Nucleus accumbens (tissue), 56 donors: ENCODE data around the gene CACNB4.
A peak's percentile ranks its signal among the peaks of the same experiment; 100 is the strongest.

Experiments
- DNase-seq, 56 donors: peaks; one replicate each; lab custom pipeline; 2025; lab: John Stamatoyannopoulos, UW

CACNB4 gene

GRCh38 chr2:151842830-151843690 lies 255.8 kb downstream of the CACNB4 start:
- DNase-seq = no peak

GRCh38 chr2:151841047-151841424 lies 257.8 kb downstream of the CACNB4 start:
- DNase-seq = no peak

- no peak for DNase-seq
Measured at GRCh38 chr2:151840216-151841046, 258.4 kb downstream of the CACNB4 start.

GRCh38 chr2:151837926-151838325 lies 260.9 kb downstream of the CACNB4 start:
- DNase-seq = no peak

- no peak for DNase-seq
Measured at GRCh38 chr2:151833984-151834383, 264.9 kb downstream of the CACNB4 start.

GRCh38 chr2:151830961-151831360 lies 267.9 kb downstream of the CACNB4 start:
- no peak for DNase-seq

GRCh38 chr2:151828890-151829324 lies 269.9 kb downstream of the CACNB4 start:
- no peak for DNase-seq

- peak; percentile 50 to 95 (median 91) for DNase-seq
Measured at GRCh38 chr2:151828143-151828889, 270.5 kb downstream of the CACNB4 start, which contains the start of gene ARL5A. Gene ARL5A, minus strand, starts transcription at chr2:151828421. Its CDS starts 245 bp downstream, at chr2:151828176.

GRCh38 chr2:151827564-151828142 lies 271.2 kb downstream of the CACNB4 start:
- DNase-seq = peak in 7 of 56 donors; percentile 14 to 40 (median 24)

GRCh38 chr2:151826737-151827157 lies 272.1 kb downstream of the CACNB4 start:
- DNase-seq = peak in 1 of 56 donors; percentile 11

- no peak for DNase-seq
Measured at GRCh38 chr2:151824886-151825285, 274.0 kb downstream of the CACNB4 start.

- DNase-seq = peak in 1 of 56 donors; percentile 2
Measured at GRCh38 chr2:151823651-151824050, 275.2 kb downstream of the CACNB4 start.

GRCh38 chr2:151819920-151820319 lies 278.9 kb downstream of the CACNB4 start:
- DNase-seq = no peak

GRCh38 chr2:151817929-151818328 lies 280.9 kb downstream of the CACNB4 start:
- no peak for DNase-seq

GRCh38 chr2:151816843-151817242 lies 282.0 kb downstream of the CACNB4 start:
- DNase-seq = no peak

- DNase-seq = no peak
Measured at GRCh38 chr2:151815821-151816489, 282.9 kb downstream of the CACNB4 start.

GRCh38 chr2:151810489-151810888 lies 288.4 kb downstream of the CACNB4 start:
- no peak for DNase-seq

- no peak for DNase-seq
Measured at GRCh38 chr2:151809073-151809383, 289.8 kb downstream of the CACNB4 start.

GRCh38 chr2:151808258-151809072 lies 290.4 kb downstream of the CACNB4 start:
- no peak for DNase-seq
